HEK293 (cell line): ENCODE data around the gene CDCA5.
A peak's percentile ranks its signal among the peaks of the same experiment; 100 is the strongest.

Experiments
- GLI2 ChIP-seq: fragments of 450-650 bp; formaldehyde crosslinking; IDR thresholded peaks from 2 replicates; pipeline ENCODE4; 2017; ENCODE audit warnings: missing biosample characterization, missing genetic modification characterization, low read depth, borderline replicate concordance
- GLIS1 ChIP-seq: fragments of 450-650 bp; formaldehyde crosslinking; IDR thresholded peaks from 2 replicates; pipeline ENCODE4 v1.5.1; 2016; ENCODE audit warnings: missing biosample characterization, missing genetic modification characterization
- KLF1 ChIP-seq: fragments of 450-650 bp; formaldehyde crosslinking; IDR thresholded peaks from 2 replicates; pipeline ENCODE4 v1.5.1; 2016; ENCODE audit warnings: missing biosample characterization, missing genetic modification characterization
- SCRT2 ChIP-seq: fragments of 450-650 bp; formaldehyde crosslinking; IDR thresholded peaks from 2 replicates; pipeline ENCODE4 v1.5.1; 2016; ENCODE audit warnings: missing biosample characterization, missing genetic modification characterization
- SP3 ChIP-seq: fragments of 450-650 bp; formaldehyde crosslinking; IDR thresholded peaks from 2 replicates; pipeline ENCODE4 v1.5.1; 2016; ENCODE audit warnings: missing biosample characterization, missing genetic modification characterization
- SP7 ChIP-seq: fragments of 450-650 bp; formaldehyde crosslinking; IDR thresholded peaks from 2 replicates; pipeline ENCODE4 v1.5.1; 2016; ENCODE audit warnings: missing biosample characterization, missing genetic modification characterization
- TCF7L2 ChIP-seq: IDR thresholded peaks from 2 replicates; pipeline ENCODE4 v1.6.1; 2011; ENCODE audit warnings: low read depth, mild to moderate bottlenecking, inconsistent platforms, low read length, moderate library complexity, borderline replicate concordance
- WT1 ChIP-seq: fragments of 450-650 bp; formaldehyde crosslinking; IDR thresholded peaks from 2 replicates; pipeline ENCODE4 v1.5.1; 2016; ENCODE audit warnings: missing biosample characterization, missing genetic modification characterization
- ZBTB7A ChIP-seq: fragments of 450-650 bp; formaldehyde crosslinking; IDR thresholded peaks from 2 replicates; pipeline ENCODE4 v1.5.1; 2016; ENCODE audit warnings: low read depth, missing biosample characterization, missing genetic modification characterization
- ZNF266 ChIP-seq: fragments of 450-650 bp; formaldehyde crosslinking; IDR thresholded peaks from 2 replicates; pipeline ENCODE4 v1.5.1; 2016; ENCODE audit warnings: missing biosample characterization, missing genetic modification characterization, low read depth
- ZNF292 ChIP-seq: fragments of 450-650 bp; formaldehyde crosslinking; IDR thresholded peaks from 2 replicates; pipeline ENCODE4 v1.5.1; 2016; ENCODE audit warnings: low read depth, missing biosample characterization, missing genetic modification characterization, borderline replicate concordance
- ZNF324 ChIP-seq: fragments of 450-650 bp; formaldehyde crosslinking; IDR thresholded peaks from 2 replicates; pipeline ENCODE4 v1.5.1; 2016; ENCODE audit warnings: missing biosample characterization, missing genetic modification characterization
- ZNF366 ChIP-seq: fragments of 450-650 bp; formaldehyde crosslinking; conservative IDR thresholded peaks from 2 replicates; pipeline ENCODE4 v1.5.1; 2016; ENCODE audit warnings: missing biosample characterization, missing genetic modification characterization
- ZNF521 ChIP-seq: fragments of 450-650 bp; formaldehyde crosslinking; IDR thresholded peaks from 2 replicates; pipeline ENCODE4 v1.5.1; 2017; ENCODE audit warnings: missing biosample characterization, mild to moderate bottlenecking, missing genetic modification characterization
- ZNF544 ChIP-seq: fragments of 450-650 bp; formaldehyde crosslinking; IDR thresholded peaks from 2 replicates; pipeline ENCODE4 v1.5.0; 2017; ENCODE audit warnings: missing biosample characterization, missing genetic modification characterization
- ZNF660 ChIP-seq: fragments of 450-650 bp; IDR thresholded peaks from 2 replicates; pipeline ENCODE4 v1.5.1; 2018; ENCODE audit warnings: missing biosample characterization, mild to moderate bottlenecking, missing genetic modification characterization
- ZNF664 ChIP-seq: fragments of 450-650 bp; formaldehyde crosslinking; IDR thresholded peaks from 2 replicates; pipeline ENCODE4 v1.5.1; 2016; ENCODE audit warnings: missing biosample characterization, missing genetic modification characterization
- ZNF768 ChIP-seq: fragments of 450-650 bp; formaldehyde crosslinking; IDR thresholded peaks from 2 replicates; pipeline ENCODE4 v1.5.1; 2018; ENCODE audit warnings: missing biosample characterization, mild to moderate bottlenecking, missing genetic modification characterization
- ZNF843 ChIP-seq: fragments of 450-650 bp; formaldehyde crosslinking; IDR thresholded peaks from 2 replicates; pipeline ENCODE4 v1.5.1; 2016; ENCODE audit warnings: missing biosample characterization, missing genetic modification characterization
- TF ChIP-seq, protein P1 (sequence below): fragments of 450-650 bp; formaldehyde crosslinking; IDR thresholded peaks from 2 replicates; pipeline ENCODE4 v1.5.1; 2016; ENCODE audit warnings: missing biosample characterization, missing genetic modification characterization
- TF ChIP-seq, protein P2 (sequence below): fragments of 450-650 bp; formaldehyde crosslinking; conservative IDR thresholded peaks from 2 replicates; pipeline ENCODE4 v1.5.1; 2016; ENCODE audit warnings: low read depth, missing biosample characterization, missing genetic modification characterization
- TF ChIP-seq, protein P3 (sequence below): IDR thresholded peaks from 2 replicates; pipeline ENCODE4 v1.6.1; 2011; ENCODE audit warnings: mild to moderate bottlenecking, low read depth, low read length, borderline replicate concordance
- TF ChIP-seq, protein P4 (sequence below): fragments of 450-650 bp; formaldehyde crosslinking; IDR thresholded peaks from 2 replicates; pipeline ENCODE4 v1.5.1; 2016; ENCODE audit warnings: missing biosample characterization, missing genetic modification characterization
- TF ChIP-seq, protein P5 (sequence below): fragments of 450-650 bp; formaldehyde crosslinking; IDR thresholded peaks from 2 replicates; pipeline ENCODE4 v1.5.1; 2016; ENCODE audit warnings: missing biosample characterization, missing genetic modification characterization, low read depth
- TF ChIP-seq, protein P6 (sequence below): fragments of 450-650 bp; formaldehyde crosslinking; IDR thresholded peaks from 2 replicates; pipeline ENCODE4 v1.5.1; 2016; ENCODE audit warnings: missing biosample characterization, missing genetic modification characterization

The CDCA5 gene

DNA sequence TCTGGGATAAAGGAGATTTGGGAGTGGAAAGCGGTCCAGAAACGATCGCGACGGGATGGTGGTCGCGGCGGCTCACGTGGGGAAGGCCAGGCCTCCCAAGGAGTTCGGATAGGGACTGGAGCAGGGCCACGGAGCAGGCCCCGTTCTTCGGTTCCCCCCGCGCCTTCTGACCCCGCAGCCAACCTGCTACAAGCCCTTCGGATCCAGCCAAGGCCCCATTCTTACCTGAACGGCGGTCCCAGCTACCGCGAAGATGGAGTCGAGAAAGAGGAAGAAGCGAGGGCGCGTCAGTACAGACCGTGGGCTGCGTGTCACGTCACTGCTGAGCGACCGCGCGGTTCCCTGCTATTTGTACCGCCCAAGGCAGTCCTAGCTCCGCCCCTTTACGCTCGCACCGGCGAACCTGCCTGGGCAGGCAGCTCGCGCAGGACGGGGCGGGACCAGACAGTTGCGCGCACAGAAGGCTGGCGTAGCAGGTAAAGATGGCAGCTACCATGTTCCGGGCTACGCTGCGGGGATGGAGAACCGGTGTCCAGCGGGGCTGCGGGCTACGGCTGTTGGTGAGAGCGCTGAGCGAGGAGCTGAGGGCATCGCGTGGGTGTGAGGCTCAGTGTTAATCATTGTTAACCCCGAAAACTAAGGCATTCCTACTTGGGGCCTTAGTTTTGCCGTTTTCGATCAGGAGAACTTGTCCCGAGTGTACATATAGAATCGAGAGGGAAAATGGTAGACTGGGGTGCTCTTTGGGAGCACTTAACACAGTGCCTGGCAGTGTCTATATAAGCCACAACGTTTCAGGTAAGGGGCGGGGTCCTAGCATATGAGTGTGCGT is 38.2 kb upstream of the CDCA5 start, which contains the start of the genes FAU and MRPL49 (continued):
- TF ChIP-seq, protein P1, sequence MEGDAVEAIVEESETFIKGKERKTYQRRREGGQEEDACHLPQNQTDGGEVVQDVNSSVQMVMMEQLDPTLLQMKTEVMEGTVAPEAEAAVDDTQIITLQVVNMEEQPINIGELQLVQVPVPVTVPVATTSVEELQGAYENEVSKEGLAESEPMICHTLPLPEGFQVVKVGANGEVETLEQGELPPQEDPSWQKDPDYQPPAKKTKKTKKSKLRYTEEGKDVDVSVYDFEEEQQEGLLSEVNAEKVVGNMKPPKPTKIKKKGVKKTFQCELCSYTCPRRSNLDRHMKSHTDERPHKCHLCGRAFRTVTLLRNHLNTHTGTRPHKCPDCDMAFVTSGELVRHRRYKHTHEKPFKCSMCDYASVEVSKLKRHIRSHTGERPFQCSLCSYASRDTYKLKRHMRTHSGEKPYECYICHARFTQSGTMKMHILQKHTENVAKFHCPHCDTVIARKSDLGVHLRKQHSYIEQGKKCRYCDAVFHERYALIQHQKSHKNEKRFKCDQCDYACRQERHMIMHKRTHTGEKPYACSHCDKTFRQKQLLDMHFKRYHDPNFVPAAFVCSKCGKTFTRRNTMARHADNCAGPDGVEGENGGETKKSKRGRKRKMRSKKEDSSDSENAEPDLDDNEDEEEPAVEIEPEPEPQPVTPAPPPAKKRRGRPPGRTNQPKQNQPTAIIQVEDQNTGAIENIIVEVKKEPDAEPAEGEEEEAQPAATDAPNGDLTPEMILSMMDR (tag by site-specific recombination) = no peak
- TF ChIP-seq, protein P2, sequence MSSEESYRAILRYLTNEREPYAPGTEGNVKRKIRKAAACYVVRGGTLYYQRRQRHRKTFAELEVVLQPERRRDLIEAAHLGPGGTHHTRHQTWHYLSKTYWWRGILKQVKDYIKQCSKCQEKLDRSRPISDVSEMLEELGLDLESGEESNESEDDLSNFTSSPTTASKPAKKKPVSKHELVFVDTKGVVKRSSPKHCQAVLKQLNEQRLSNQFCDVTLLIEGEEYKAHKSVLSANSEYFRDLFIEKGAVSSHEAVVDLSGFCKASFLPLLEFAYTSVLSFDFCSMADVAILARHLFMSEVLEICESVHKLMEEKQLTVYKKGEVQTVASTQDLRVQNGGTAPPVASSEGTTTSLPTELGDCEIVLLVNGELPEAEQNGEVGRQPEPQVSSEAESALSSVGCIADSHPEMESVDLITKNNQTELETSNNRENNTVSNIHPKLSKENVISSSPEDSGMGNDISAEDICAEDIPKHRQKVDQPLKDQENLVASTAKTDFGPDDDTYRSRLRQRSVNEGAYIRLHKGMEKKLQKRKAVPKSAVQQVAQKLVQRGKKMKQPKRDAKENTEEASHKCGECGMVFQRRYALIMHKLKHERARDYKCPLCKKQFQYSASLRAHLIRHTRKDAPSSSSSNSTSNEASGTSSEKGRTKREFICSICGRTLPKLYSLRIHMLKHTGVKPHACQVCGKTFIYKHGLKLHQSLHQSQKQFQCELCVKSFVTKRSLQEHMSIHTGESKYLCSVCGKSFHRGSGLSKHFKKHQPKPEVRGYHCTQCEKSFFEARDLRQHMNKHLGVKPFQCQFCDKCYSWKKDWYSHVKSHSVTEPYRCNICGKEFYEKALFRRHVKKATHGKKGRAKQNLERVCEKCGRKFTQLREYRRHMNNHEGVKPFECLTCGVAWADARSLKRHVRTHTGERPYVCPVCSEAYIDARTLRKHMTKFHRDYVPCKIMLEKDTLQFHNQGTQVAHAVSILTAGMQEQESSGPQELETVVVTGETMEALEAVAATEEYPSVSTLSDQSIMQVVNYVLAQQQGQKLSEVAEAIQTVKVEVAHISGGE (tag by site-specific recombination) = peak; percentile 43
- TF ChIP-seq ZNF768 (tag by site-specific recombination) (no peak), ZNF660 (tag by site-specific recombination) (no peak), ZNF544 (tag by site-specific recombination) (no peak), WT1 (no peak), ZNF843 (tag by site-specific recombination) (peak; percentile 53; the same call in 1 of the 2 replicates), GLI2 (tag by site-specific recombination) (no peak), ZBTB7A (tag by site-specific recombination) (no peak), ZNF324 (tag by site-specific recombination) (peak; percentile 36; the same call in 1 of the 2 replicates), GLIS1 (tag by site-specific recombination) (peak; percentile 29; the same call in 1 of the 2 replicates), SCRT2 (tag by site-specific recombination) (no peak), SP7 (tag by site-specific recombination) (peak; percentile 74), ZNF664 (tag by site-specific recombination) (no peak), ZNF266 (tag by site-specific recombination) (no peak), ZNF521 (tag by site-specific recombination) (no peak), ZNF292 (tag by site-specific recombination) (no peak), SP3 (peak; percentile 91), ZNF366 (tag by site-specific recombination) (no peak), TCF7L2 (no peak), KLF1 (tag by site-specific recombination) (peak; percentile 49; the same call in 1 of the 2 replicates)
- TF ChIP-seq, protein P3, sequence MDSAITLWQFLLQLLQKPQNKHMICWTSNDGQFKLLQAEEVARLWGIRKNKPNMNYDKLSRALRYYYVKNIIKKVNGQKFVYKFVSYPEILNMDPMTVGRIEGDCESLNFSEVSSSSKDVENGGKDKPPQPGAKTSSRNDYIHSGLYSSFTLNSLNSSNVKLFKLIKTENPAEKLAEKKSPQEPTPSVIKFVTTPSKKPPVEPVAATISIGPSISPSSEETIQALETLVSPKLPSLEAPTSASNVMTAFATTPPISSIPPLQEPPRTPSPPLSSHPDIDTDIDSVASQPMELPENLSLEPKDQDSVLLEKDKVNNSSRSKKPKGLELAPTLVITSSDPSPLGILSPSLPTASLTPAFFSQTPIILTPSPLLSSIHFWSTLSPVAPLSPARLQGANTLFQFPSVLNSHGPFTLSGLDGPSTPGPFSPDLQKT = no peak
- TF ChIP-seq, protein P4, sequence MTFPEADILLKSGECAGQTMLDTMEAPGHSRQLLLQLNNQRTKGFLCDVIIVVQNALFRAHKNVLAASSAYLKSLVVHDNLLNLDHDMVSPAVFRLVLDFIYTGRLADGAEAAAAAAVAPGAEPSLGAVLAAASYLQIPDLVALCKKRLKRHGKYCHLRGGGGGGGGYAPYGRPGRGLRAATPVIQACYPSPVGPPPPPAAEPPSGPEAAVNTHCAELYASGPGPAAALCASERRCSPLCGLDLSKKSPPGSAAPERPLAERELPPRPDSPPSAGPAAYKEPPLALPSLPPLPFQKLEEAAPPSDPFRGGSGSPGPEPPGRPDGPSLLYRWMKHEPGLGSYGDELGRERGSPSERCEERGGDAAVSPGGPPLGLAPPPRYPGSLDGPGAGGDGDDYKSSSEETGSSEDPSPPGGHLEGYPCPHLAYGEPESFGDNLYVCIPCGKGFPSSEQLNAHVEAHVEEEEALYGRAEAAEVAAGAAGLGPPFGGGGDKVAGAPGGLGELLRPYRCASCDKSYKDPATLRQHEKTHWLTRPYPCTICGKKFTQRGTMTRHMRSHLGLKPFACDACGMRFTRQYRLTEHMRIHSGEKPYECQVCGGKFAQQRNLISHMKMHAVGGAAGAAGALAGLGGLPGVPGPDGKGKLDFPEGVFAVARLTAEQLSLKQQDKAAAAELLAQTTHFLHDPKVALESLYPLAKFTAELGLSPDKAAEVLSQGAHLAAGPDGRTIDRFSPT (tag by site-specific recombination) = peak; percentile 90
- TF ChIP-seq, protein P5, sequence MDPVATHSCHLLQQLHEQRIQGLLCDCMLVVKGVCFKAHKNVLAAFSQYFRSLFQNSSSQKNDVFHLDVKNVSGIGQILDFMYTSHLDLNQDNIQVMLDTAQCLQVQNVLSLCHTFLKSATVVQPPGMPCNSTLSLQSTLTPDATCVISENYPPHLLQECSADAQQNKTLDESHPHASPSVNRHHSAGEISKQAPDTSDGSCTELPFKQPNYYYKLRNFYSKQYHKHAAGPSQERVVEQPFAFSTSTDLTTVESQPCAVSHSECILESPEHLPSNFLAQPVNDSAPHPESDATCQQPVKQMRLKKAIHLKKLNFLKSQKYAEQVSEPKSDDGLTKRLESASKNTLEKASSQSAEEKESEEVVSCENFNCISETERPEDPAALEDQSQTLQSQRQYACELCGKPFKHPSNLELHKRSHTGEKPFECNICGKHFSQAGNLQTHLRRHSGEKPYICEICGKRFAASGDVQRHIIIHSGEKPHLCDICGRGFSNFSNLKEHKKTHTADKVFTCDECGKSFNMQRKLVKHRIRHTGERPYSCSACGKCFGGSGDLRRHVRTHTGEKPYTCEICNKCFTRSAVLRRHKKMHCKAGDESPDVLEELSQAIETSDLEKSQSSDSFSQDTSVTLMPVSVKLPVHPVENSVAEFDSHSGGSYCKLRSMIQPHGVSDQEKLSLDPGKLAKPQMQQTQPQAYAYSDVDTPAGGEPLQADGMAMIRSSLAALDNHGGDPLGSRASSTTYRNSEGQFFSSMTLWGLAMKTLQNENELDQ = no peak
- TF ChIP-seq, protein P6, sequence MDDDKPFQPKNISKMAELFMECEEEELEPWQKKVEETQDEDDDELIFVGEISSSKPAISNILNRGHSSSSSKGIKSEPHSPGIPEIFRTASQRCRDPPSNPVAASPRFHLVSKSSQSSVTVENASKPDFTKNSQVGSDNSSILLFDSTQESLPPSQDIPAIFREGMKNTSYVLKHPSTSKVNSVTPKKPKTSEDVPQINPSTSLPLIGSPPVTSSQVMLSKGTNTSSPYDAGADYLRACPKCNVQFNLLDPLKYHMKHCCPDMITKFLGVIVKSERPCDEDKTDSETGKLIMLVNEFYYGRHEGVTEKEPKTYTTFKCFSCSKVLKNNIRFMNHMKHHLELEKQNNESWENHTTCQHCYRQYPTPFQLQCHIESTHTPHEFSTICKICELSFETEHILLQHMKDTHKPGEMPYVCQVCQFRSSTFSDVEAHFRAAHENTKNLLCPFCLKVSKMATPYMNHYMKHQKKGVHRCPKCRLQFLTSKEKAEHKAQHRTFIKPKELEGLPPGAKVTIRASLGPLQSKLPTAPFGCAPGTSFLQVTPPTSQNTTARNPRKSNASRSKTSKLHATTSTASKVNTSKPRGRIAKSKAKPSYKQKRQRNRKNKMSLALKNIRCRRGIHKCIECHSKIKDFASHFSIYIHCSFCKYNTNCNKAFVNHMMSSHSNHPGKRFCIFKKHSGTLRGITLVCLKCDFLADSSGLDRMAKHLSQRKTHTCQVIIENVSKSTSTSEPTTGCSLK (tag by site-specific recombination) = no peak
